Vagina (tissue), 2 donors: ENCODE data around the gene IL19. TPM values are rescaled to one million over a fixed set of nuclear protein-coding genes. Genes with fewer than 3 reads are reported as not detected.

Experiments
- DNase-seq, 2 donors: peaks; one replicate each; pipeline ENCODE4 v3.0.0-alpha.2; 2017; ENCODE audit errors: extremely low spot score in 2 of 2
- H3K27ac ChIP-seq: fragments of 200-600 bp; sonication (generic); one replicate; pipeline ENCODE4 v1.5.1; 2019
- H3K27me3 ChIP-seq: fragments of 200-600 bp; sonication (generic); one replicate; pipeline ENCODE4 v1.5.1; 2019
- H3K36me3 ChIP-seq, 2 donors: fragments of 200-600 bp; sonication (generic); one replicate each; pipeline ENCODE4 v1.5.1; 2017 to 2019
- H3K4me1 ChIP-seq: fragments of 200-600 bp; sonication (generic); one replicate; pipeline ENCODE4 v1.5.1; 2019
- H3K4me3 ChIP-seq, 2 donors: fragments of 200-600 bp; sonication (generic); 1 replicate in 1 of 2; 2 replicates in 1 of 2; pipeline ENCODE4 v1.5.1; 2016 to 2019
- H3K9me3 ChIP-seq: fragments of 200-600 bp; sonication (generic); one replicate; pipeline ENCODE4 v1.5.1; 2019
- POLR2A ChIP-seq, 2 donors: fragments of 450-650 bp; IDR thresholded peaks; one replicate each; pipeline ENCODE4 v1.6.1; 2017; ENCODE audit warnings: antibody characterized with exemption in 2 of 2, mild to moderate bottlenecking in 2 of 2, moderate library complexity in 2 of 2
- POLR2AphosphoS5 ChIP-seq, 2 donors: sonication (generic); formaldehyde crosslinking; IDR thresholded peaks; one replicate each; pipeline ENCODE4 v1.9.0; 2017; ENCODE audit warnings: antibody characterized with exemption in 2 of 2, mild to moderate bottlenecking in 2 of 2, low read depth in 1 of 2; ENCODE audit not compliant: insufficient read depth in 1 of 2
- intact Hi-C: fragments of 100-400 bp; cut with DNase I; formaldehyde crosslinking; loops from one replicate; pipeline ENCODE4 v1.15.1; 2023
- total RNA-seq: library from RNA; depleted of rRNA; stranded (reverse); fragments of >200 nt; gene quantifications from one replicate; pipeline ENCODE4 v1.2.3, GENCODE V29; 2016
- TF ChIP-seq, protein P1 (sequence below), 3 experiments: fragments of 450-650 bp in 2 of 3; fragments of 200-600 bp in 1 of 3; sonication (generic) in 1 of 3; IDR thresholded peaks; one replicate each; pipeline ENCODE4 v1.5.1; 2017 to 2019; ENCODE audit warnings: antibody characterized with exemption in 3 of 3, mild to moderate bottlenecking in 2 of 3, moderate library complexity in 2 of 3

IL19 gene
- total RNA-seq, 1 donor from 2014 or later, result not detected

DNA sequence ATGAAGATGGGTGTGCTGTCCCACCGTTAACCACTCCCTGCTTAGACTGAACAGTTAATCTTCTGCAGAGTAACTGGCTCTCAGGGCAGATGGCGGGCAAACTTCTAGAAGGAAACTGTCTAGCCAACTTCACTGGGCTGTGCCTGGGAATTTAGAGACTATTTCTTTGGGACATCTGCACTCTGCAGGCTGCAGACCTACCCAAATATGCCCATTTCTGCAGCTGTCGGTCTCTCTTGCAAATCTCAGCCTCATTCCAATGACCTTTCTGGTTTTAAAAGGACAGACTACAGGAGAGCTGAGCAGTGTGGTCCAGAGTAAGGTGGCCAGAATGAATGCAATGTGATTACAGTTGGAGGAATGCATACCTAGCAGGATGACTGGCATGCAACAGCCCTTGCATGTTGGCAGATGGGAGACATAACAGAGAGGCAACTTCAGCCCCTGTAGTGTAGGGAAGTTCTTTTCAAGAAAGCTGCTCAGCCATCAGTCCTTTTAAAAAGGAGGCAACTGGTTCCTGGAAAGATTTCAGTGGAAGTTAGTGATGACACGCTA is 68.5 kb downstream of the IL19 start:
- no peak for TF ChIP-seq POLR2A (IDR thresholded peaks at IDR 0.05)
- intact Hi-C loops, result no loop called here
- Histone ChIP-seq H3K4me1 (no peaks in the 10 kb centered on the region), H3K36me3 (no peaks in the 10 kb centered on the region), H3K4me3 (no peak overlapping the region), H3K27ac (no peak overlapping the region), H3K9me3 (no peaks in the 10 kb centered on the region), H3K27me3 (no peaks in the 10 kb centered on the region)
- no peak for DNase-seq

DNA sequence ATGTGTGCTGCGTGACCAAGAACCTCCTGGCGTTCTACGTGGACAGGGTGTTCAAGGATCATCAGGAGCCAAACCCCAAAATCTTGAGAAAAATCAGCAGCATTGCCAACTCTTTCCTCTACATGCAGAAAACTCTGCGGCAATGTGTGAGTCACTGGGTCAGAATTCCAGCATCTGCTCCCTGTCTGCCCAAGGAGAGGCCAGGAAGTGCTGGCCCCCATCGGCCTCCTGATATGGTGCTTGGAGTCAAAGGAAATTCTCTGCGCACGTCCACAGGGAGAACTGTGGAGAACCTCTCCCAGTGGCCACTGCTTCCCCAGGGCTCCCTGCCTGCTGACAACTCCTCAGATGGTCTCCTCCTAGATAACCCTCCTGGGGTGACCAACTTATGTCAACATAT is 69.3 kb downstream of the IL19 start:
- Histone ChIP-seq H3K36me3 (no peaks in the 10 kb centered on the region), H3K9me3 (no peaks in the 10 kb centered on the region), H3K27ac (no peak overlapping the region), H3K27me3 (no peaks in the 10 kb centered on the region), H3K4me1 (no peaks in the 10 kb centered on the region), H3K4me3 (no peak overlapping the region)
- DNase-seq, result no peak
- intact Hi-C loops, result no loop called here
- TF ChIP-seq POLR2A (IDR thresholded peaks at IDR 0.05) (no peak), POLR2AphosphoS5 (IDR thresholded peaks at IDR 0.05; ENCODE audit: insufficient read depth in 1 of 2, low read depth in 1 of 2) (no peak)
- TF ChIP-seq, protein P1, sequence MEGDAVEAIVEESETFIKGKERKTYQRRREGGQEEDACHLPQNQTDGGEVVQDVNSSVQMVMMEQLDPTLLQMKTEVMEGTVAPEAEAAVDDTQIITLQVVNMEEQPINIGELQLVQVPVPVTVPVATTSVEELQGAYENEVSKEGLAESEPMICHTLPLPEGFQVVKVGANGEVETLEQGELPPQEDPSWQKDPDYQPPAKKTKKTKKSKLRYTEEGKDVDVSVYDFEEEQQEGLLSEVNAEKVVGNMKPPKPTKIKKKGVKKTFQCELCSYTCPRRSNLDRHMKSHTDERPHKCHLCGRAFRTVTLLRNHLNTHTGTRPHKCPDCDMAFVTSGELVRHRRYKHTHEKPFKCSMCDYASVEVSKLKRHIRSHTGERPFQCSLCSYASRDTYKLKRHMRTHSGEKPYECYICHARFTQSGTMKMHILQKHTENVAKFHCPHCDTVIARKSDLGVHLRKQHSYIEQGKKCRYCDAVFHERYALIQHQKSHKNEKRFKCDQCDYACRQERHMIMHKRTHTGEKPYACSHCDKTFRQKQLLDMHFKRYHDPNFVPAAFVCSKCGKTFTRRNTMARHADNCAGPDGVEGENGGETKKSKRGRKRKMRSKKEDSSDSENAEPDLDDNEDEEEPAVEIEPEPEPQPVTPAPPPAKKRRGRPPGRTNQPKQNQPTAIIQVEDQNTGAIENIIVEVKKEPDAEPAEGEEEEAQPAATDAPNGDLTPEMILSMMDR (IDR thresholded peaks at IDR 0.05), result no peak

DNA sequence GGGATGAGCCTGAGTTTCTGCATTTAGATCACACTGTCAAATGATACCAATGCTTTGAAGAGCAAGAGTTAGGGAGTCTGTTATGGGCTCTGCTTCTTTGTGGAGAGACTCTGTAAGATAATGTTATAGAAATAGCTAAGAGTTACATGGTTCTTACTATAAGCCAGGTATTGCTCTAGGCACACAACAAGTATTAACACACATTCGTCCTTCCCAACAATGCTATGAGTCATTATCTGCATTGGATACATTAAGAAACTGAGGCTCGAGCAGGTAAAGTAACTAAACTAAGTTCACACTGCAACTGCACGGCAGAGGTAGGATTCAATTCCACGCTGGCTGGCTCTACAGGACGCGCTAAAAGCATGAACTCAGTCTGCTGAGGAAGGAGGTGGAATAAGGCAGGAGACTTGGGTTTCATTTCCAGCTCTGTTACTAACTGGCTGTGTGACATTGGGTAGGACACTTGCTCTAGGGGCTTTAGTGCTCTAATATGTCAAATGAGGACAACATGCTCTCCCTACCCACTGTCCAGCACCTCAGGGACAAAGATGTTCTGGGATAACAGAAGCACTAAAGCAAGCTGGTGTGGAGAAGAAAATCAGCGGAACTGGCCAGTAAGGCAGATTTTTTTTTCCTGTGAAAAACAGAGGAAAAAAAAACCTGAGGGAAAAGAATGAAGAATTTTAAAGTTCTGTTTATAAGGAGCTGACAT is 71.2 kb downstream of the IL19 start:
- TF ChIP-seq, protein P1 (IDR thresholded peaks at IDR 0.05), result no peak
- TF ChIP-seq POLR2AphosphoS5 (IDR thresholded peaks at IDR 0.05; ENCODE audit: insufficient read depth in 1 of 2, low read depth in 1 of 2) (no peak), POLR2A (IDR thresholded peaks at IDR 0.05) (no peak)
- H3K27ac ChIP-seq, result no peak overlapping the region
- no peak for DNase-seq
- no peak overlapping the region for H3K4me3 ChIP-seq
- intact Hi-C loops, result no loop called here
- no peaks in the 10 kb centered on the region for H3K36me3 ChIP-seq
- H3K4me1 ChIP-seq, result no peaks in the 10 kb centered on the region
- H3K27me3 ChIP-seq, result no peaks in the 10 kb centered on the region
- H3K9me3 ChIP-seq, result no peaks in the 10 kb centered on the region

DNA sequence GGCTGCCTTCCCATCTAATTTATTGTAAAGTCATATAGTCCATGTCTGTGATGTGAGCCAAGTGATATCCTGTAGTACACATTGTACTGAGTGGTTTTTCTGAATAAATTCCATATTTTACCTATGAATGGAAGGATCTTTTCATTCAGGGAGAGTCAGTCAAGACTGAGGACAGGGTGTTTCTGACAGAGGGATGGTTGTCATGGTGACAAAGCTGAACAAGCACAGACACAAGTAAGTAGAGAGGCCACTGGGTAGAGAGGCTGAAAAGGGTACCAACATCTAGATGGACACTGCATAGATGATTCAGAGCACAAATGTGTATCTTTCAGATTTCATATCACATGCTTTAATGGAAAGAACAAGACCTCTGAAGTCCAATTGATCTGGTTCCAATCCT is 72.3 kb downstream of the IL19 start:
- Histone ChIP-seq H3K9me3 (no peaks in the 10 kb centered on the region), H3K27me3 (no peaks in the 10 kb centered on the region), H3K36me3 (no peaks in the 10 kb centered on the region), H3K27ac (no peak overlapping the region), H3K4me1 (no peaks in the 10 kb centered on the region), H3K4me3 (no peak overlapping the region)
- no peak for DNase-seq
- intact Hi-C loops, result no loop called here
- TF ChIP-seq POLR2A (IDR thresholded peaks at IDR 0.05) (no peak), POLR2AphosphoS5 (IDR thresholded peaks at IDR 0.05; ENCODE audit: insufficient read depth in 1 of 2, low read depth in 1 of 2) (no peak)
- TF ChIP-seq, protein P1 (IDR thresholded peaks at IDR 0.05), result no peak

DNA sequence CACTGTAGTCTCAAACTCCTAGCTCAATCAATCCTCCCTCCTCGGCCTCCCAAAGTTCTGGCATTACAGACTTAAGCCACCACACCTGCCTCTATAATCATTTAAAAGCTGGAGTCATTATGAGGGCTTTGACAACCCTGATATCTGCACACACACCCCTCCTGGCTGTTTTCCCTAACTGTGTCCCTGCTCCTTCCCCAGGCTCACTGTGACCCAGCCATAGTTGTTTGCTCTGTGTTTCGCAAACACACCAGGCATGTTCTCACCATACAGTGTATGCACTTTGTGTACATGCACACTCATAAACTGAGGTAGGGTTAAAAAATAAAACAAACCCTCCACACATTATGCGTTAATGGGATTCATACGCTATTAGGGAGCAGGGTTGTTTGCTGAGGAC is 73.1 kb downstream of the IL19 start:
- Histone ChIP-seq H3K4me3 (no peak overlapping the region), H3K4me1 (no peaks in the 10 kb centered on the region), H3K27me3 (no peaks in the 10 kb centered on the region), H3K36me3 (no peaks in the 10 kb centered on the region), H3K27ac (no peak overlapping the region), H3K9me3 (no peaks in the 10 kb centered on the region)
- intact Hi-C loops, result no loop called here
- no peak for DNase-seq
- TF ChIP-seq, protein P1 (IDR thresholded peaks at IDR 0.05), result no peak
- TF ChIP-seq POLR2AphosphoS5 (IDR thresholded peaks at IDR 0.05; ENCODE audit: insufficient read depth in 1 of 2, low read depth in 1 of 2) (no peak), POLR2A (IDR thresholded peaks at IDR 0.05) (no peak)
